A673 (cell line): Measurements from ENCODE around the gene NEDD4. TPM values are rescaled to one million over a fixed set of nuclear protein-coding genes. Genes with fewer than 3 reads are reported as not detected.

Source experiments
- BruUV-seq: library from RNA; stranded (reverse); fragments of 400-500 nt; replicated peaks from 2 replicates; lab custom pipeline; 2021; lab: Mats Ljungman, UMichigan
- CTCF ChIA-PET: fragments of 300-600 bp; sonication (Branson Sonifier 250); formaldehyde crosslinking; loops from one replicate; lab custom pipeline; 2022; ENCODE audit warnings: antibody characterized with exemption; lab: Charles Lee
- POLR2A ChIA-PET: fragments of 300-600 bp; sonication (Branson Sonifier 250); formaldehyde crosslinking; loops from one replicate; lab custom pipeline; 2022; ENCODE audit warnings: antibody characterized with exemption; ENCODE audit not compliant: low non-redundant PET; lab: Charles Lee
- DNase-seq: peaks from one replicate; pipeline ENCODE4 v3.0.0-alpha.2; 2015; ENCODE audit warnings: low spot score
- H3K27ac ChIP-seq: fragments of 200-600 bp; sonication (generic); 2 replicates; pipeline ENCODE4 v1.5.1; 2016; ENCODE audit warnings: mixed run types, low read depth, mild to moderate bottlenecking, mixed read lengths, antibody characterized with exemption, low read length; ENCODE audit not compliant: poor library complexity, severe bottlenecking
- H3K27me3 ChIP-seq: fragments of 200-600 bp; sonication (generic); replicated peaks from 2 replicates; pipeline ENCODE4 v1.6.1; 2017; ENCODE audit warnings: mixed run types, low read depth, mild to moderate bottlenecking, mixed read lengths, antibody characterized with exemption, low read length; ENCODE audit not compliant: insufficient read depth, poor library complexity
- H3K36me3 ChIP-seq: fragments of 200-600 bp; sonication (generic); 2 replicates; pipeline ENCODE4 v1.6.1; 2016; ENCODE audit warnings: mixed run types, mild to moderate bottlenecking, mixed read lengths, antibody characterized with exemption, low read length; ENCODE audit not compliant: insufficient read depth, poor library complexity, severe bottlenecking
- H3K4me1 ChIP-seq: fragments of 200-600 bp; sonication (generic); 2 replicates; pipeline ENCODE4 v1.6.1; 2017; ENCODE audit warnings: mixed run types, mild to moderate bottlenecking, mixed read lengths, antibody characterized with exemption, low read length; ENCODE audit not compliant: insufficient read depth, poor library complexity, severe bottlenecking
- H3K4me3 ChIP-seq: fragments of 200-600 bp; sonication (generic); 2 replicates; pipeline ENCODE4 v1.5.1; 2016; ENCODE audit warnings: low read depth, mixed run types, mild to moderate bottlenecking, mixed read lengths, low read length; ENCODE audit not compliant: poor library complexity, severe bottlenecking
- H3K9me3 ChIP-seq: fragments of 200-600 bp; sonication (generic); 2 replicates; pipeline ENCODE4 v1.6.1; 2016; ENCODE audit warnings: mixed run types, low read depth, mild to moderate bottlenecking, mixed read lengths, antibody characterized with exemption, low read length; ENCODE audit not compliant: poor library complexity, severe bottlenecking
- EZH2 ChIP-seq: fragments of 200-600 bp; sonication (generic); IDR thresholded peaks from 2 replicates; pipeline ENCODE4 v1.6.1; 2017; ENCODE audit warnings: borderline replicate concordance, low read depth, mild to moderate bottlenecking, mixed read lengths, antibody characterized with exemption, low read length; ENCODE audit not compliant: poor library complexity, severe bottlenecking
- intact Hi-C: fragments of 100-400 bp; cut with micrococcal nuclease; formaldehyde crosslinking; loops from one replicate; pipeline ENCODE4 v1.10.0; 2022; ENCODE audit not compliant: unreplicated experiment
- total RNA-seq: library from RNA; stranded (reverse); gene quantifications from 2 replicates; pipeline ENCODE4 v1.2.3, GENCODE V29; 2021
- TF ChIP-seq, protein P1 (sequence below): fragments of 300-800, 200-600 bp; sonication (generic); conservative IDR thresholded peaks from 2 replicates; pipeline ENCODE4 v1.5.1; 2017; ENCODE audit warnings: low read depth, mild to moderate bottlenecking, antibody characterized with exemption, low read length, moderate library complexity, mixed read lengths

Gene NEDD4
- total RNA-seq, 1 experiment from 2014 or later: 23.1 TPM

DNA sequence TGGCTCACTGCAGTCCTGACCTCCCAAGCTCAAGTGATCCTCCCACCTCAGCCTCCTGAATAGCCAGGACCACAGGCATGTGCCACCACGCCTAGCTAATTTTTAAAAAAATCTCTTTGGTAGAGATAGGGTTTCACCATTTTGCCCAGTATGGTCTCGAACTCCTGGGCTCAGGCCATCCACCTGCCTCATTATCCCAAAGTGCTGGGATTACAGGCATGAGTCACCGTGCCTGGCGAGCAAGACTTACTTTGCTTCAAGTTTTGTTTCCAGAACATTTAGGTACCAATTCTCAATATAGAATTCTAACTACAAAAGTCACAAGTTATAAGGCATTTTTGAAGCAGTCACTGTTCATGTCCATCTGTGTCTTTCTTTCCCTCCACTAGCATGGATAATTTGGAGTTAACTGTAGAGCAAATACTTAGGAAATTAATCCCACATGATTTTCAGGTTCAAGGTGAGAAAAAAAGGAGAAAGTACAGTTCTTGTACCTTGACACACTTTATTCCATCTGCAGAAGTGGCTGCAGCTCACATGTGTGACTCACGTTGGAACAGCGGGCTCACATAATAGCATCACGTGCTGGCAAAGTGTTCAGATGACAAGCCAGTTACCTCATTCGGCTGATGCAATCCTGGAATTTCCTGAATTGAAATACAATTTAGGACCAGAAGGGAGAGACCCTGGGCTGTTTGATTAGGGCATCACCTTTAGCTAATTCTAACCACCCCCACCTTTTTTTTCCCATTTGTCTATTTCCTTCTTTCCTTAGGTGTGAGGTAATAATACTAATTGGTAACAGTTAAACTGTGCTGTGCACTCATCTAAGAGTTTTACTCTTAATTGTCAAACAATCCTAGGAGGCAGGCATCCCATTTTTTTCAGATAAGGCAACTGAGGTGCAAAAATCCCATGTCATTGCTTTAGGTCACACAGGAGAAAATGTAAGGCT is 46.9 kb upstream of the NEDD4 start:
- Histone ChIP-seq H3K4me1 (peaks cover 16% of the 10 kb centered on the region), H3K9me3 (no peaks in the 10 kb centered on the region), H3K27ac (peak overlapping the region; percentile 64), H3K27me3 (no peaks in the 10 kb centered on the region), H3K36me3 (no peaks in the 10 kb centered on the region), H3K4me3 (no peak overlapping the region)
- peak; percentile 89 for DNase-seq
- intact Hi-C loops: loop anchor here (5.0 kb wide), 1 partner anchor 48 kb away; the partner anchor contains the start of gene NEDD4
- TF ChIP-seq, protein P1, sequence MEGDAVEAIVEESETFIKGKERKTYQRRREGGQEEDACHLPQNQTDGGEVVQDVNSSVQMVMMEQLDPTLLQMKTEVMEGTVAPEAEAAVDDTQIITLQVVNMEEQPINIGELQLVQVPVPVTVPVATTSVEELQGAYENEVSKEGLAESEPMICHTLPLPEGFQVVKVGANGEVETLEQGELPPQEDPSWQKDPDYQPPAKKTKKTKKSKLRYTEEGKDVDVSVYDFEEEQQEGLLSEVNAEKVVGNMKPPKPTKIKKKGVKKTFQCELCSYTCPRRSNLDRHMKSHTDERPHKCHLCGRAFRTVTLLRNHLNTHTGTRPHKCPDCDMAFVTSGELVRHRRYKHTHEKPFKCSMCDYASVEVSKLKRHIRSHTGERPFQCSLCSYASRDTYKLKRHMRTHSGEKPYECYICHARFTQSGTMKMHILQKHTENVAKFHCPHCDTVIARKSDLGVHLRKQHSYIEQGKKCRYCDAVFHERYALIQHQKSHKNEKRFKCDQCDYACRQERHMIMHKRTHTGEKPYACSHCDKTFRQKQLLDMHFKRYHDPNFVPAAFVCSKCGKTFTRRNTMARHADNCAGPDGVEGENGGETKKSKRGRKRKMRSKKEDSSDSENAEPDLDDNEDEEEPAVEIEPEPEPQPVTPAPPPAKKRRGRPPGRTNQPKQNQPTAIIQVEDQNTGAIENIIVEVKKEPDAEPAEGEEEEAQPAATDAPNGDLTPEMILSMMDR: no peak
- no peak for TF ChIP-seq EZH2
- BruUV-seq: TSS peak; percentile 89
- ChIA-PET POLR2A (no interaction called here), CTCF (no interaction called here)

DNA sequence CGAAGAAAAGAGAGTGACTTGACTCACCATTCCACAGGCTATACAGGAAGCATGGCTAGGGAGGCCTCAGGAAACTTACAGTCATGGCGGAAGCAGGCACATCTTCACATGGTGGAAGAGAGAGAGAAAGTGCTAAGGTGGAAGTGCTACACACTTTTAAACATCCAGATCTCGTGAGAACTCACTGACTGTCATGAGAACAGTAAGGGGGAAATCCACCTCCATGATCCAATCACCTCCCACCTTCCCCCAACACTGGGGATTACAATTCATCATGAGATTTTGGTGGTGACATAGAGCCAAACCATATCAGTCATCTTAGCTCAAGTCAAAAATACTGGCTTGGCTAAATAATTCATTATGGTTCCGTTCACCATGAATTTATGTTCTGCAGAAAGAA is 45.3 kb upstream of the NEDD4 start:
- intact Hi-C loops: no loop called here
- H3K27ac ChIP-seq: no peak overlapping the region
- H3K4me3 ChIP-seq: no peak overlapping the region
- CTCF ChIA-PET: no interaction called here
- no TSS peak for BruUV-seq
- POLR2A ChIA-PET: no interaction called here
- no peak for TF ChIP-seq EZH2
- TF ChIP-seq, protein P1: no peak
- no peak for DNase-seq
- peaks cover 16% of the 10 kb centered on the region for H3K4me1 ChIP-seq
- no peaks in the 10 kb centered on the region for H3K36me3 ChIP-seq
- no peaks in the 10 kb centered on the region for H3K27me3 ChIP-seq
- no peaks in the 10 kb centered on the region for H3K9me3 ChIP-seq

DNA sequence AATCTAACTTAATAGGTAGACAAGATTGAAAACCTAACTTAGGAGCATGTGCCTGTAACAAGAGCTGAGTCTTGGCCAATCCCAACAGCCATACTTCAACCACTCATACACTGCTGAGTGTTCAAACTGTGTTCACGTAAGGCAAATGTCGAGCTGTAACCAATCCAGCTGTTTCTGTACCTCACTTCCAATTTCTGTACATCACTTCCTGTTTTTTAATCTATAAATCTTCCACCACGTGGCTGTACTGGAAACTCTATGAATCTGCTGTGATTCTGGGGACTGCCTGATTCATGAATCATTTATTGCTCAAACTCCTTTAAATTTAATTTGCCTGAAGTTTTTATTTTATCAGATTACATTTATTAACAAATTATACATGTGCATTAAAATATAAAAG is 44.6 kb upstream of the NEDD4 start:
- POLR2A ChIA-PET: interaction anchor here (0.5 to 0.6 kb wide), 2 partner anchors 20 to 1096 kb away, joined by 3 to 5 read pairs; no protein-coding TSS in a partner anchor
- Histone ChIP-seq H3K4me3 (no peak overlapping the region), H3K4me1 (peaks cover 16% of the 10 kb centered on the region), H3K36me3 (no peaks in the 10 kb centered on the region), H3K27me3 (no peaks in the 10 kb centered on the region), H3K27ac (no peak overlapping the region), H3K9me3 (no peaks in the 10 kb centered on the region)
- intact Hi-C loops: no loop called here
- CTCF ChIA-PET: no interaction called here
- no TSS peak for BruUV-seq
- TF ChIP-seq, protein P1: no peak
- no peak for TF ChIP-seq EZH2
- DNase-seq: peak; percentile 27
